ENCODE measurements around the gene GEMIN2. TPM values are rescaled to one million over a fixed set of nuclear protein-coding genes. Genes with fewer than 3 reads are reported as not detected.
A peak's percentile ranks its signal among the peaks of the same experiment; 100 is the strongest.
"Not testable (repeated sequence)": the region's sequence is repeated elsewhere in the genome, so short reads cannot be mapped to it uniquely, and the experiment has no call there.

The GEMIN2 gene
- total RNA-seq, 2 donors from 2014 or later, result 35.2 to 41.7 TPM

- H3K4me3 ChIP-seq (ENCODE audit: low read length), result peak overlapping the region; percentile 90
- H3K9me3 ChIP-seq (ENCODE audit: control insufficient read depth, low read length), result no peaks in the 10 kb centered on the region
- TF ChIP-seq CTCF (conservative IDR thresholded peaks at IDR 0.05), result no peak
- H3K27me3 ChIP-seq (ENCODE audit: control insufficient read depth, insufficient read depth, low read length, poor library complexity, severe bottlenecking), result no peaks in the 10 kb centered on the region
- H3K4me3 Mint-ChIP-seq, result peak overlapping the region; percentile 94
- H3K4me1 Mint-ChIP-seq, result peaks cover 9% of the 10 kb centered on the region
- peaks cover 3% of the 10 kb centered on the region for H3K4me1 ChIP-seq (ENCODE audit: control insufficient read depth, insufficient read depth, low read length)
- peak overlapping the region; percentile 94 for H3K27ac Mint-ChIP-seq
- DNase-seq, result no peak
- H3K36me3 ChIP-seq (ENCODE audit: control insufficient read depth, insufficient read depth, low read length), result peaks cover 10% of the 10 kb centered on the region
- no peaks in the 10 kb centered on the region for H3K9me3 Mint-ChIP-seq
- WGBS, 2 experiments (ENCODE audit: insufficient coverage in 1 of 2, insufficient read length in 1 of 2), result 88% methylated on average over 1 of the region's 3 CpGs; no CpG with 5 or more reads in 1 of the 2 experiments
- H3K36me3 Mint-ChIP-seq (ENCODE audit: low read depth), result peaks cover 12% of the 10 kb centered on the region
- peak overlapping the region; percentile 30 for H3K9ac ChIP-seq (ENCODE audit: extremely low read depth, low read length, poor library complexity, severe bottlenecking)
- no peaks in the 10 kb centered on the region for H3K27me3 Mint-ChIP-seq (ENCODE audit: insufficient read depth)
- H3K27ac ChIP-seq (ENCODE audit: low read depth, low read length), result no peak overlapping the region
These were observed 444 bp upstream of the GEMIN2 start for GRCh38 chr14:39113685-39114072.

- Histone ChIP-seq H3K9ac (ENCODE audit: extremely low read depth, low read length, poor library complexity, severe bottlenecking) (no peak overlapping the region), H3K36me3 (ENCODE audit: control insufficient read depth, insufficient read depth, low read length) (peaks cover 71% of the 10 kb centered on the region), H3K27me3 (ENCODE audit: control insufficient read depth, insufficient read depth, low read length, poor library complexity, severe bottlenecking) (no peaks in the 10 kb centered on the region), H3K9me3 (ENCODE audit: control insufficient read depth, low read length) (no peaks in the 10 kb centered on the region), H3K4me1 (ENCODE audit: control insufficient read depth, insufficient read depth, low read length) (no peaks in the 10 kb centered on the region), H3K27ac (ENCODE audit: low read depth, low read length) (no peak overlapping the region), H3K4me3 (ENCODE audit: low read length) (no peak overlapping the region)
- peaks cover 61% of the 10 kb centered on the region for H3K36me3 Mint-ChIP-seq (ENCODE audit: low read depth)
- H3K27me3 Mint-ChIP-seq (ENCODE audit: insufficient read depth), result no peaks in the 10 kb centered on the region
- no peak overlapping the region for H3K4me3 Mint-ChIP-seq
- no peaks in the 10 kb centered on the region for H3K9me3 Mint-ChIP-seq
- no peaks in the 10 kb centered on the region for H3K4me1 Mint-ChIP-seq
- H3K27ac Mint-ChIP-seq, result no peak overlapping the region
- TF ChIP-seq CTCF (conservative IDR thresholded peaks at IDR 0.05), result no peak
- WGBS, 2 experiments (ENCODE audit: insufficient coverage in 1 of 2, insufficient read length in 1 of 2), result 94 to 98% methylated on average over 2 of the region's 3 CpGs
- no peak for DNase-seq
These were observed 8.4 kb downstream of the GEMIN2 start for GRCh38 chr14:39122330-39123138.

GRCh38 chr14:39137835-39138234, 23.7 kb downstream of the GEMIN2 start:
- not testable (repeated sequence) for H3K4me3 ChIP-seq (ENCODE audit: low read length); H3K4me3 Mint-ChIP-seq; DNase-seq; H3K4me1 ChIP-seq (ENCODE audit: control insufficient read depth, insufficient read depth, low read length); H3K27me3 Mint-ChIP-seq (ENCODE audit: insufficient read depth); H3K27ac Mint-ChIP-seq; H3K27me3 ChIP-seq (ENCODE audit: control insufficient read depth, insufficient read depth, low read length, poor library complexity, severe bottlenecking); H3K4me1 Mint-ChIP-seq; H3K9ac ChIP-seq (ENCODE audit: extremely low read depth, low read length, poor library complexity, severe bottlenecking); H3K27ac ChIP-seq (ENCODE audit: low read depth, low read length)
- H3K36me3 Mint-ChIP-seq (ENCODE audit: low read depth), result peaks cover 81% of the 10 kb centered on the region
- Histone ChIP-seq H3K9me3 (ENCODE audit: control insufficient read depth, low read length) (peaks cover 14% of the 10 kb centered on the region), H3K36me3 (ENCODE audit: control insufficient read depth, insufficient read depth, low read length) (peaks cover 59% of the 10 kb centered on the region)
- H3K9me3 Mint-ChIP-seq, result peaks cover 30% of the 10 kb centered on the region
- 91 to 97% methylated on average over 3 to 8 of the region's 8 CpGs for WGBS, 2 experiments (ENCODE audit: insufficient coverage in 1 of 2, insufficient read length in 1 of 2)
